Activated naive CD8-positive, alpha-beta T cell treated with anti-CD3 and anti-CD28 coated beads, Interleukin-2, amount 10 ng/mL, durations not matched to agents 7 days and 5 days (primary cell): ENCODE measurements around the gene KCTD4. TPM values are rescaled to one million over a fixed set of nuclear protein-coding genes. Genes with fewer than 3 reads are reported as not detected.

ENCODE experiments used
- ATAC-seq: fragments of 150-1000 bp; cut with Tn5 transposase; one replicate; pipeline ENCODE4 v1.10.0; 2021; ENCODE audit warnings: low read depth, moderate library complexity
- POLR2A ChIA-PET: fragments of 350-600 bp; sonication (Branson Sonifier 250); formaldehyde crosslinking; loops from one replicate; lab custom pipeline; 2021; ENCODE audit warnings: antibody characterized with exemption; lab: Charles Lee
- DNase-seq: peaks from one replicate; pipeline ENCODE4 v3.0.0; 2021
- H3K27ac Mint-ChIP-seq: one replicate; pipeline ENCODE4 v1.8.0; 2022; ENCODE audit warnings: mild to moderate bottlenecking, mixed read lengths
- H3K27me3 Mint-ChIP-seq: one replicate; pipeline ENCODE4 v1.8.0; 2022; ENCODE audit warnings: mild to moderate bottlenecking, moderate library complexity, mixed read lengths
- H3K36me3 Mint-ChIP-seq: one replicate; pipeline ENCODE4 v1.8.0; 2021; ENCODE audit warnings: mild to moderate bottlenecking, mixed read lengths
- H3K4me1 Mint-ChIP-seq: one replicate; pipeline ENCODE4 v1.8.0; 2021; ENCODE audit warnings: mixed read lengths
- H3K4me3 Mint-ChIP-seq: one replicate; pipeline ENCODE4 v1.8.0; 2022; ENCODE audit warnings: mild to moderate bottlenecking, moderate library complexity, mixed read lengths
- H3K9me3 Mint-ChIP-seq: one replicate; pipeline ENCODE4 v1.8.0; 2021; ENCODE audit warnings: mixed read lengths
- total RNA-seq, 2 experiments: library from RNA; stranded (reverse); gene quantifications; one replicate each; pipeline ENCODE4 v1.2.3, GENCODE V29; 2021

The KCTD4 gene
- total RNA-seq, 2 experiments from 2014 or later = not detected

DNA sequence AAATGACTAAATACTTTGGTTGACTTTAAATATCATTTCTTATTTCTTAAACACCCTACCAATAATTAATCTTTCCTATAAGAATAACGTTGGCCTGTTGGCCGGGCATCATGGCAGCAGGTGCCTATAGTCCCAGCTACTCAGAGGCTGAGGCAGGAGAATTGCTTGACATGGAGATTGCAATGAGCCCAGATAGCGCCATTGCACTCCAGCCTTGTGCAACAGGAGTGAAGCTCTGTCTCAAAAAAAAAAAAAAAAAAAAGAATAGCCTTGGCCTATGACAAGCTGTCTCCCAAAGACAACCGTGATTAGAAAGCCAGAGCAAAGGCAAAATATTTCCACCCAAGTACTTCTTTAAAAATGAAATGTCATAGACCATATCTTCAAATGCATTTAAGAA, 24.5 kb upstream of the KCTD4 start:
- H3K4me1 Mint-ChIP-seq = no peaks in the 10 kb centered on the region
- peaks cover 2% of the 10 kb centered on the region for H3K9me3 Mint-ChIP-seq
- H3K27me3 Mint-ChIP-seq = no peaks in the 10 kb centered on the region
- H3K36me3 Mint-ChIP-seq = peaks cover 17% of the 10 kb centered on the region
- no peak overlapping the region for H3K4me3 Mint-ChIP-seq
- DNase-seq = no peak
- POLR2A ChIA-PET = no interaction called here
- ATAC-seq = no peak
- H3K27ac Mint-ChIP-seq = no peak overlapping the region

DNA sequence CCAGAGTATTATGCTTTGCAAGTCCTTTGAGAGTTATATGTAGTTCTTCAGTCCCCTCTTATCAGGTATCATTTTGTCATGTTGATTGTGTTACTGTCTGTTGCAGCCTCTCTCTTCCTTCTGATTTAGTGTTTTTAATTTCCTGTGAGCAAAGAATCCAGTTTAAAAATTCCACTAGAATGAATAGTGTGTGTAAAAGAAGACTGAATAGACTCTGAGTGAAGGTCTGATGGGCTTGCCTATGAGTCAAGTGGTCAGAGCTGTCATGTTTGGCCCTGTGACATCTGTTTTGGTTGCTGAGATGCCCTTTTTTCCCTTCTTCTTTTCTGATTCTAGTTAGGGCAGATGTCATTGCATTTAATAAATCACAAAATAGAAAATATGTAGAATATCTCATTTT, 23.3 kb upstream of the KCTD4 start:
- Mint-ChIP-seq H3K4me1 (no peaks in the 10 kb centered on the region), H3K4me3 (no peak overlapping the region), H3K27ac (no peak overlapping the region), H3K9me3 (peaks cover 2% of the 10 kb centered on the region), H3K36me3 (peaks cover 15% of the 10 kb centered on the region), H3K27me3 (no peaks in the 10 kb centered on the region)
- POLR2A ChIA-PET = no interaction called here
- ATAC-seq (no peak), DNase-seq (no peak)

DNA sequence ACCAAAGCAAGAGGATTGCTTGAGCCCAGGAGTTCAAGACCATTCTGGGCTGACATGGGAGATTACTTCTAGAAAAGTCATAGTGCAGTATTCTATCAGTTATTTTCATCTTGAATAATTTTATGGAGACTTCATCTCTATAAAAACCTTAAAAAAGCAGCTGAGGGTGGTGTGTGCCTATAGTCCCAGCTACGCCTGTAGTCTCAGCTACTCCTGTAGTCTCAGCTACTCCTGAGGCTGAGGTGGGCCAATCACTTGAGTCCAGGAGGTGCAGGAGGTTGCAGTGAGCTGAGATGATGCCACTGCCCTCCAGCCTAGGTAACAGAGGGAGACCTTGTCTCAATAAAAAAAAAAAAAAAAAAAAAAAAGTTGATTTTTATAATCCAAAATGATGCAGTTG, 22.1 kb upstream of the KCTD4 start:
- no peaks in the 10 kb centered on the region for H3K4me1 Mint-ChIP-seq

DNA sequence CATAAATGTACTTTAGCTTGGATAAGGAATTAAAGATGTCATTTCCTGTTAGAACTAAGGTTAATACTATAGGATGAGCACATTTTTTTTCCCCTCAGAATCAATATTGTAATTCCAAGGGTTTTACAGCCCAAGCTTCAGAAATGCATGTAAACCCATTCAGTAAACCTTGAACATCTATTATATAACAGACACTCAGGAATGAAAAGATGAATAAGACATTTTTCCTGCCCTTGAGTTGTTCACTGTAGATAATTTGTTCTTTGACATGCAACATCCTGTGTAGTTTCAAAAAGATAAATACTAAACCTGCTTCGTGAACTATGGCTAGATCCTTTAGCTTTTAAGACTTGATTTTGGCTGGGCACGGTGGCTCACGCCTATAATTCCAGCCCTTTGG, 21.7 kb upstream of the KCTD4 start:
- H3K27ac Mint-ChIP-seq = no peak overlapping the region
- POLR2A ChIA-PET = no interaction called here
- no peaks in the 10 kb centered on the region for H3K9me3 Mint-ChIP-seq
- no peak for ATAC-seq
- H3K4me1 Mint-ChIP-seq = peaks cover 1% of the 10 kb centered on the region
- no peak overlapping the region for H3K4me3 Mint-ChIP-seq
- H3K27me3 Mint-ChIP-seq = no peaks in the 10 kb centered on the region
- H3K36me3 Mint-ChIP-seq = peaks cover 7% of the 10 kb centered on the region
- no peak for DNase-seq

More for the DNA sequence above, 22.1 kb upstream of the KCTD4 start:
- Mint-ChIP-seq H3K9me3 (no peaks in the 10 kb centered on the region), H3K27ac (no peak overlapping the region), H3K27me3 (no peaks in the 10 kb centered on the region), H3K4me3 (no peak overlapping the region), H3K36me3 (peaks cover 8% of the 10 kb centered on the region)
- POLR2A ChIA-PET = no interaction called here
- no peak for ATAC-seq
- no peak for DNase-seq

DNA sequence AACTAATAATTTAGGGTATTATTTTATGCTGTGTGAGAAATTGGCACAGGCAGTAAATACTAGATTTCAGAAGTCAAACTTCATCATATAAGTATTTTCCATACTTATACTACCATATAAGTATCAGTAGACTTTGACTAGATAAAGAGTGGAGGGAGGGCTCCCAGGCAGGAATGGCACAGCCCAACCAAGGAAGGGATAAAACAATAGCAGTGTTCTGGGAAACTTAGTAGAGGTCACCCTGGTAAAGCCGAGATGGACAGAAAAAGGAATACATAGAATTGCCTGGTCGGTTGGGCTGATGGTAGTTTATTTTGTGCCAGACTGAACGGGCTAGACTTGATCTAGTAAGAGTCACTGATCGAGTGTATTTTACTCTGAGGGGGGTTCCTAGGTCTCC, 19.6 kb upstream of the KCTD4 start:
- H3K4me1 Mint-ChIP-seq = peaks cover 1% of the 10 kb centered on the region
- POLR2A ChIA-PET = no interaction called here
- H3K9me3 Mint-ChIP-seq = no peaks in the 10 kb centered on the region
- peaks cover 16% of the 10 kb centered on the region for H3K36me3 Mint-ChIP-seq
- ATAC-seq = no peak
- no peaks in the 10 kb centered on the region for H3K27me3 Mint-ChIP-seq
- no peak overlapping the region for H3K4me3 Mint-ChIP-seq
- no peak for DNase-seq
- H3K27ac Mint-ChIP-seq = no peak overlapping the region

DNA sequence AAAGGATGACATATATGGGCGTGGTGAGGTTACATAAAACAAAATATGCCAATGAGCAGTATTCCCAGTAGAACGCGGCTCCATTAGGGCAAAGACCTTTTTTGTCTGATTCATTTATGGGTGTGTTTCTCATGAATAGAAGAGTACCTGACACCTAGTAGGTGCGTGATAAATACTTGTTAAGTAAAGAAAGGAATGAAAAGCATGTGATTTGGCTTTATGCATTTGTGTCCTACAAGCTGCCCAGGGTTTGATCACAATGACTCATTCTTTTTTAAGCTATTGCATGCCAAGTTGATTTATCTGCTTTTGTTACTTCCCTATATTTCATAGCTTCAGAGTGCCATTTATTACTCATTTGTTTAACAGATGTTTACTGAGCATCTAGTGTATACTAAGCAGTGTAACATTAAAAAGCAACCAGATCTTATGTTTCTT, 19.1 kb upstream of the KCTD4 start:
- H3K27me3 Mint-ChIP-seq = no peaks in the 10 kb centered on the region
- peaks cover 1% of the 10 kb centered on the region for H3K4me1 Mint-ChIP-seq
- POLR2A ChIA-PET = no interaction called here
- no peaks in the 10 kb centered on the region for H3K9me3 Mint-ChIP-seq
- peaks cover 16% of the 10 kb centered on the region for H3K36me3 Mint-ChIP-seq
- no peak overlapping the region for H3K27ac Mint-ChIP-seq
- H3K4me3 Mint-ChIP-seq = no peak overlapping the region
- ATAC-seq (no peak), DNase-seq (no peak)

DNA sequence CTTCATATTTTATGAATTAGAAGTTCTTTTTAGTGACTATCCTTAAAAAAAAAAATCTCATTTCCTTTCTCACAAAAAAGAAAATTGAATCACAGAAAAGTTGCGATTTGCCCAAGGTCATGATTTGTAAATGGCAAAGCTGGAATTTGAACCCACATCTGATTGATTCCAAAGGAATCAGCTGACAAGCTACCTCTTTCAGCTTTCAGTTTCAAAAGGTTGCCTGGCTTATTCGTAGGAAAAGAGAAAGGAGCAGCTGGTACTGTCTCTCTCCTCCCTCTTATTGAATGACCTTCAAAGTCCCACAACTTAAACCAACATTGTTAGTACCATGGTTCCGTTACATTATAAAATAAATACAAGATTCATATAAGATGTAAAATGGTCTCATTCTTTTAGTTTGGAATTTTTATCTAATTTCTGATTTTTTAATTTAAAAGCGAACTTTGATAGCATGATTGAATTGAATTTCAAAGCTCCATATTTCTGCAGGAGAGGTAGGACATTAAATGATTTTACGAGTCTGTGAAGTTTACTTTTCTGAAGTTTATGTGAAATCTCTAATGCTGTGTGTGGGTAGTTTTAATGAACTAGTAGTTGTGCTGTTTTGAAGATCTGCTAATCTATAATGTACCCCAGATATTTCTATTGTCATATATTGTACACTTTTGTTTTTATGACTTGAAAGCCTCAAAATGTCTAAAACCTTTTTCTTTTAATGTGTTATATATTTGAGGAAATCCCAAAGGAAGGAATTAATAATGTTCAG, 18.5 kb upstream of the KCTD4 start:
- ATAC-seq (no peak), DNase-seq (no peak)
- POLR2A ChIA-PET = no interaction called here
- Mint-ChIP-seq H3K27me3 (no peaks in the 10 kb centered on the region), H3K9me3 (no peaks in the 10 kb centered on the region), H3K27ac (no peak overlapping the region), H3K4me1 (peaks cover 1% of the 10 kb centered on the region), H3K36me3 (peaks cover 16% of the 10 kb centered on the region), H3K4me3 (no peak overlapping the region)

DNA sequence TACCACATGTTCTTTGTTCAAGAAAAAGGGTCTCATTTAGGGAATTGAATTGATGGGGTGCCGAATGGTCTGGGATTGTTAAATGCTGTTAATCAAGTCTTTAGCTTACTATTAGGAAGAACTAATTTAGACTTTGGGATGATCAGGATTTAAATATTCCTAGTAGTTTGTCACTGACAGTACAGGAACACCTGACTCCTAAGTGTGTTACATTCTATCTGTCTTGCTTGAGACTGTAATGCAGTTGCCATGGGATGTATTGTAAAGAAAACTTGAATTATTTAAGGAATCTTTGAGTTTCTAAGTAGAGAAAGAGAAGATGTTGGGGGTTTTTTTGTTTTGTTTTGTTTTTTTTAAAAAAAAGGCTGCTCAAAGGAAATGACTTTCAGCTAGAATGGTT, 17.8 kb upstream of the KCTD4 start:
- DNase-seq = no peak
- no peaks in the 10 kb centered on the region for H3K9me3 Mint-ChIP-seq
- no peak overlapping the region for H3K4me3 Mint-ChIP-seq
- peaks cover 12% of the 10 kb centered on the region for H3K36me3 Mint-ChIP-seq
- POLR2A ChIA-PET = no interaction called here
- ATAC-seq = no peak
- peaks cover 1% of the 10 kb centered on the region for H3K4me1 Mint-ChIP-seq
- H3K27ac Mint-ChIP-seq = no peak overlapping the region
- no peaks in the 10 kb centered on the region for H3K27me3 Mint-ChIP-seq

DNA sequence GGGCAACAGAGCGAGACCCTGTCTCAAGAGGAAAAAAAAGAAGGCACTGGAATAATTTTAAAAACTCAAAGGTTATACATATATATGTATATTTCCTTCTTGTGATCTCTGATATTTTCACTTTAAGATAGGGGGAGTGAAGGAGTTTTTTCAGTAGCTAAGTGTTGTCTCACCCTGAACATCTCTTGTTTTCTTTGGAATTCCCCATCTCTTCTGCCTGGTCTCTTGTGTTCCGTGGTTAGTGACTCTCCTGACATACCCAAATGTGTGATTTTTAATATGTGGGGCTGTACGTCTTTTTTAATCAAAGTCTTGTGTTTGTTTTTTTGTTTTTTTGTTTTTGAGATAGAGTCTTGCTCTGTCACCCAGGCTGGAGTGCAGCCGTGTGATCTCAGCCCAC, 15.3 kb upstream of the KCTD4 start:
- Mint-ChIP-seq H3K4me1 (peaks cover 5% of the 10 kb centered on the region), H3K36me3 (peaks cover 12% of the 10 kb centered on the region), H3K4me3 (no peak overlapping the region), H3K27me3 (no peaks in the 10 kb centered on the region), H3K27ac (no peak overlapping the region), H3K9me3 (no peaks in the 10 kb centered on the region)
- no peak for ATAC-seq
- POLR2A ChIA-PET = no interaction called here
- no peak for DNase-seq

DNA sequence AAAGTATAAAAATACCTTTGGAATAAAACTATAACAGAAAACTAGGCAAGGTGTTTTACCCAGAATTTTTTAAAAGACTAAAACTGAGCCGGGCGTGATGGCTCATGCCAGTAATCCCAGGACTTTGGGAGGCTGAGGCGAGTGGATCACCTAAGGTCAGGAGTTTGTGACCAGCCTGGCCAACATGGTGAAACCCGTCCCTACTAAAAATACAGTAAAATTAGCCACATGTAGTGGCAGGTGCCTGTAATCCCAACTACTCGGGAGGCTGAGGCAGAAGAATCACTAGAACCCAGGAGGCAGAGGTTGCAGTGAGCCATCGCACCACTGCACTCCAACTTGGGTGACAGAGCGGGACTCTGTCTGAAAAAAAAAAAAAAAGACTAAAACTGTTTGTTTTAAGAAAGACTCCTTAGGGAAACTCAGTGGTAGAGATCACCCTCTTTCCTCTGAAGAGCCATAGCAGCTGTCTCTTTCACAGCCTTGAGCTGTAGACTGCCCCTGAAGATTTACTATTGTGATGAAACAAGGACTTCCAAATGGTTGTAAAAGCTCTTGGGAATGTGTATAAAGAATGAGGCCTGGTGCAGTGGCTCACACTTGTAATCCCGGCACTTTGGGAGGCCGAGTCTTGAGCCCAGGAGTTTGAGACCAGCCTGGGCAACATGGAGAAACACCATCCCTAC, 14.7 kb upstream of the KCTD4 start:
- DNase-seq (no peak), ATAC-seq (no peak)
- no peaks in the 10 kb centered on the region for H3K9me3 Mint-ChIP-seq
- peaks cover 5% of the 10 kb centered on the region for H3K4me1 Mint-ChIP-seq
- H3K36me3 Mint-ChIP-seq = peaks cover 14% of the 10 kb centered on the region
- no peak overlapping the region for H3K27ac Mint-ChIP-seq
- no peak overlapping the region for H3K4me3 Mint-ChIP-seq
- H3K27me3 Mint-ChIP-seq = no peaks in the 10 kb centered on the region
- POLR2A ChIA-PET = no interaction called here

DNA sequence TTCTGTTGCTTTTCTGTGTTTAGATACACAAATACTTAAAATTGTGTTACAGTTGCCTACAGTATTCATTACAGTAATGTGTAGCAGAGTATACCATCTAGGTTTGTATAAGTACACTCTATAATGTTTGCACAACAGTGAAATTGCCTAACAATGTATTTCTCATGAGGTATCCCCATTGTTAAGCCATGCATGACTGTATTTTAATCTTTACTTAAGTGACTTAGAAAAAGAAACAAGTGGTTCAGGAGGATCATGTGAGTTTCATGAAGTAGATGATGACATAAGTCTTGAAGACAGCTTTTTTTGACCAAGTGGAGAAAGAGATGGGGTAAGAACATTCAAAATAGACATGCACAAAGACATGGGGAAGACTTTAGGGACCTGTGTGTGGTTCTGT, 8.4 kb upstream of the KCTD4 start:
- no peak overlapping the region for H3K4me3 Mint-ChIP-seq
- POLR2A ChIA-PET = no interaction called here
- H3K4me1 Mint-ChIP-seq = peaks cover 4% of the 10 kb centered on the region
- no peak for DNase-seq
- no peak for ATAC-seq
- H3K27ac Mint-ChIP-seq = no peak overlapping the region
- H3K36me3 Mint-ChIP-seq = peaks cover 18% of the 10 kb centered on the region
- H3K27me3 Mint-ChIP-seq = no peaks in the 10 kb centered on the region
- no peaks in the 10 kb centered on the region for H3K9me3 Mint-ChIP-seq

DNA sequence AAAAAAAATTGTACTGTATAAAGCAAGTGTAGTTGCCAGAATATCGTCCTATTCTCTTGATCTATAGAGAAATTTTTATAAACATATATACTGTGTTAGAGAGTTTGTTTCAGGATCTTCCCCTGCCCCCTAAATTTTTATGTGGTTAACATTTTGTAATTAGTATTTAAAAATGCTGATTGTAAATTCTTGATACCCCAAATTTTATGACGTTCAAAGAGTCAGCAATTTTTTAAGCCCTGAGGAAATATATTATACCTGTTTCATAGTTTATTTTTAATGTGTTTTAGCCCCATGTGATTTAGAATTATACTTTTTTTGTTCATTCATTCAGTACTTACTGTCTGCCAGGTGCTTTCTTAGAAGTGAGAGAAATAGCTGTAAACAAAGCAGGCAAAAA, 7.3 kb upstream of the KCTD4 start:
- POLR2A ChIA-PET = no interaction called here
- Mint-ChIP-seq H3K9me3 (no peaks in the 10 kb centered on the region), H3K27ac (no peak overlapping the region), H3K4me1 (peaks cover 4% of the 10 kb centered on the region), H3K36me3 (peaks cover 20% of the 10 kb centered on the region), H3K27me3 (no peaks in the 10 kb centered on the region), H3K4me3 (no peak overlapping the region)
- ATAC-seq (no peak), DNase-seq (no peak)

DNA sequence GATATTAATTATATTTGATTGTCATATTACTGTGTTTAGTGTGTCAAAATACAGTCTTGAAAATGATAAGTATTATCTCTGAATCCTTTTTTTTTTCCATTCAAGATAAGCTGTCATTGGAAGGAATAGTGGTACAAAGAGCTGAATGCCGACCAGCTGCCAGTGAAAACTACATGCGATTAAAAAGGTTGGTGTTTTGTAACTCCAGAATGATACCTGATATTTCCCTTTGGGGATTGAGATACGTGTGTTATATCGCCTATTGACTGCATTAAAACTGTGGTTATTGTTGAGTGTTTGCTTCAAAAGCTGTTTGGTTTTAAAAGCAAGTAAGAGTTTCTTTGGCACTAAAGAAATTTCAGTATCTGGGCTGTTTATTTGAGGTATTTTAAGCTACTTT, 6.5 kb upstream of the KCTD4 start:
- POLR2A ChIA-PET = no interaction called here
- DNase-seq (no peak), ATAC-seq (no peak)
- no peak overlapping the region for H3K4me3 Mint-ChIP-seq
- no peak overlapping the region for H3K27ac Mint-ChIP-seq
- H3K36me3 Mint-ChIP-seq = peaks cover 22% of the 10 kb centered on the region
- H3K4me1 Mint-ChIP-seq = peaks cover 2% of the 10 kb centered on the region
- H3K27me3 Mint-ChIP-seq = no peaks in the 10 kb centered on the region
- H3K9me3 Mint-ChIP-seq = no peaks in the 10 kb centered on the region

DNA sequence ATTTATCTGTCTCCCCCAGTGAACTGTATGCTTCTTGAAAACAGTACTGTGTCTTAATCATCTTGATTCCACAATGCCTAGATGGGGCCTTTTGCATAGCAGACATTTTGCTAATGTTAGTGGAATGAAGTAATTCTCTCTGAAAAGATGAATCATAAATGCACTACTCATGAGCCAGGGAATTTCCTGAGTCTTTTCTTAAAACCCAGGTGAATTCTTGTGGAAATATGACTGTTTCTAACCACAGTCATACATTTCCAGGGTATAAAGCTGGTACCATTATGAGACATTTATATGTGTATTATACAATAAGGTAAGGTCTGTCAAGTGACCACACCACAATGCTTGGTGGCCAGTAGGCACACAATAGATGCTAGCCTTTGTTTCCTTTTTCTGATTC, 5.5 kb upstream of the KCTD4 start:
- POLR2A ChIA-PET = no interaction called here
- Mint-ChIP-seq H3K27ac (no peak overlapping the region), H3K27me3 (no peaks in the 10 kb centered on the region), H3K9me3 (no peaks in the 10 kb centered on the region), H3K4me3 (no peak overlapping the region), H3K36me3 (peaks cover 29% of the 10 kb centered on the region), H3K4me1 (no peaks in the 10 kb centered on the region)
- DNase-seq (no peak), ATAC-seq (no peak)
